ENCODE results near the gene MSRB1. TPM values are rescaled to one million over a fixed set of nuclear protein-coding genes. Genes with fewer than 3 reads are reported as not detected.
A peak's percentile ranks its signal among the peaks of the same experiment; 100 is the strongest.

Gene MSRB1
- total and polyA plus RNA-seq, 2 of the 13 experiments (the other 11 are each of a cell fraction or from before 2014, with no cell fraction given), result 32.1 to 75.4 TPM

- TF ChIP-seq, protein P1, sequence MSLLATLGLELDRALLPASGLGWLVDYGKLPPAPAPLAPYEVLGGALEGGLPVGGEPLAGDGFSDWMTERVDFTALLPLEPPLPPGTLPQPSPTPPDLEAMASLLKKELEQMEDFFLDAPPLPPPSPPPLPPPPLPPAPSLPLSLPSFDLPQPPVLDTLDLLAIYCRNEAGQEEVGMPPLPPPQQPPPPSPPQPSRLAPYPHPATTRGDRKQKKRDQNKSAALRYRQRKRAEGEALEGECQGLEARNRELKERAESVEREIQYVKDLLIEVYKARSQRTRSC (CRISPR knock-in tag; IDR thresholded peaks at IDR 0.05; ENCODE audit: low read depth), result no peak
- TF ChIP-seq ADNP (CRISPR knock-in tag; IDR thresholded peaks at IDR 0.05) (no peak), U2AF1 (optimal IDR thresholded peaks at IDR 0.05; ENCODE audit: low read depth, low read length) (no peak), SMARCC2 (IDR thresholded peaks at IDR 0.05) (no peak), GATAD2A (CRISPR knock-in tag; IDR thresholded peaks at IDR 0.05) (no peak), ZBTB3 (CRISPR knock-in tag; IDR thresholded peaks at IDR 0.05; ENCODE audit: borderline replicate concordance, low read depth) (no peak), KAT7 (CRISPR knock-in tag; IDR thresholded peaks at IDR 0.05; ENCODE audit: borderline replicate concordance) (peak; percentile 80; the same call in 1 of the 2 replicates), ZNF12 (CRISPR knock-in tag; IDR thresholded peaks at IDR 0.05) (no peak), DR1 (CRISPR knock-in tag; IDR thresholded peaks at IDR 0.05) (peak; percentile 96), PAWR (CRISPR knock-in tag; IDR thresholded peaks at IDR 0.05; ENCODE audit: borderline replicate concordance) (no peak), EHMT2 (IDR thresholded peaks at IDR 0.05; ENCODE audit: borderline replicate concordance, low read depth, low read length) (no peak), ZNF660 (CRISPR knock-in tag; IDR thresholded peaks at IDR 0.05; ENCODE audit: borderline replicate concordance, low read depth) (no peak), NR2F6 (IDR thresholded peaks at IDR 0.05) (no peak), NR2F6 (CRISPR knock-in tag; IDR thresholded peaks at IDR 0.05) (peak; percentile 44; the same call in 1 of the 2 replicates), ZNF547 (CRISPR knock-in tag; IDR thresholded peaks at IDR 0.05) (peak; percentile 93), ZNF432 (CRISPR knock-in tag; IDR thresholded peaks at IDR 0.05; ENCODE audit: borderline replicate concordance) (no peak), GABPA (IDR thresholded peaks at IDR 0.05; ENCODE audit: low read depth, low read length) (peak; percentile 40), GABPA (CRISPR knock-in tag; IDR thresholded peaks at IDR 0.05; ENCODE audit: low read depth) (peak; percentile 84), NR2F1 (CRISPR knock-in tag; IDR thresholded peaks at IDR 0.05) (no peak), ZNF556 (CRISPR knock-in tag; IDR thresholded peaks at IDR 0.05; ENCODE audit: borderline replicate concordance) (no peak), SETDB1 (CRISPR knock-in tag; IDR thresholded peaks at IDR 0.05; ENCODE audit: borderline replicate concordance) (no peak)
- TF ChIP-seq, protein P2, sequence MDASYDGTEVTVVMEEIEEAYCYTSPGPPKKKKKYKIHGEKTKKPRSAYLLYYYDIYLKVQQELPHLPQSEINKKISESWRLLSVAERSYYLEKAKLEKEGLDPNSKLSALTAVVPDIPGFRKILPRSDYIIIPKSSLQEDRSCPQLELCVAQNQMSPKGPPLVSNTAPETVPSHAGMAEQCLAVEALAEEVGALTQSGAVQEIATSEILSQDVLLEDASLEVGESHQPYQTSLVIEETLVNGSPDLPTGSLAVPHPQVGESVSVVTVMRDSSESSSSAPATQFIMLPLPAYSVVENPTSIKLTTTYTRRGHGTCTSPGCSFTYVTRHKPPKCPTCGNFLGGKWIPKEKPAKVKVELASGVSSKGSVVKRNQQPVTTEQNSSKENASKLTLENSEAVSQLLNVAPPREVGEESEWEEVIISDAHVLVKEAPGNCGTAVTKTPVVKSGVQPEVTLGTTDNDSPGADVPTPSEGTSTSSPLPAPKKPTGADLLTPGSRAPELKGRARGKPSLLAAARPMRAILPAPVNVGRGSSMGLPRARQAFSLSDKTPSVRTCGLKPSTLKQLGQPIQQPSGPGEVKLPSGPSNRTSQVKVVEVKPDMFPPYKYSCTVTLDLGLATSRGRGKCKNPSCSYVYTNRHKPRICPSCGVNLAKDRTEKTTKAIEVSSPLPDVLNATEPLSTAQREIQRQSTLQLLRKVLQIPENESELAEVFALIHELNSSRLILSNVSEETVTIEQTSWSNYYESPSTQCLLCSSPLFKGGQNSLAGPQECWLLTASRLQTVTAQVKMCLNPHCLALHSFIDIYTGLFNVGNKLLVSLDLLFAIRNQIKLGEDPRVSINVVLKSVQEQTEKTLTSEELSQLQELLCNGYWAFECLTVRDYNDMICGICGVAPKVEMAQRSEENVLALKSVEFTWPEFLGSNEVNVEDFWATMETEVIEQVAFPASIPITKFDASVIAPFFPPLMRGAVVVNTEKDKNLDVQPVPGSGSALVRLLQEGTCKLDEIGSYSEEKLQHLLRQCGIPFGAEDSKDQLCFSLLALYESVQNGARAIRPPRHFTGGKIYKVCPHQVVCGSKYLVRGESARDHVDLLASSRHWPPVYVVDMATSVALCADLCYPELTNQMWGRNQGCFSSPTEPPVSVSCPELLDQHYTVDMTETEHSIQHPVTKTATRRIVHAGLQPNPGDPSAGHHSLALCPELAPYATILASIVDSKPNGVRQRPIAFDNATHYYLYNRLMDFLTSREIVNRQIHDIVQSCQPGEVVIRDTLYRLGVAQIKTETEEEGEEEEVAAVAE (CRISPR knock-in tag; IDR thresholded peaks at IDR 0.05; ENCODE audit: borderline replicate concordance), result peak; percentile 100
- TF ChIP-seq, protein P3, sequence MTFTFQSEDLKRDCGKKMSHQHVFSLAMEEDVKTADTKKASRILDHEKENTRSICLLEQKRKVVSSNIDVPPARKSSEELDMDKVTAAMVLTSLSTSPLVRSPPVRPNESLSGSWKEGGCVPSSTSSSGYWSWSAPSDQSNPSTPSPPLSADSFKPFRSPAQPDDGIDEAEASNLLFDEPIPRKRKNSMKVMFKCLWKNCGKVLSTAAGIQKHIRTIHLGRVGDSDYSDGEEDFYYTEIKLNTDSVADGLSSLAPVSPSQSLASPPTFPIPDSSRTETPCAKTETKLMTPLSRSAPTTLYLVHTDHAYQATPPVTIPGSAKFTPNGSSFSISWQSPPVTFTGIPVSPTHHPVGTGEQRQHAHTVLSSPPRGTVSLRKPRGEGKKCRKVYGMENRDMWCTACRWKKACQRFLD (CRISPR knock-in tag; IDR thresholded peaks at IDR 0.05; ENCODE audit: borderline replicate concordance), result no peak
- TF ChIP-seq, protein P4, sequence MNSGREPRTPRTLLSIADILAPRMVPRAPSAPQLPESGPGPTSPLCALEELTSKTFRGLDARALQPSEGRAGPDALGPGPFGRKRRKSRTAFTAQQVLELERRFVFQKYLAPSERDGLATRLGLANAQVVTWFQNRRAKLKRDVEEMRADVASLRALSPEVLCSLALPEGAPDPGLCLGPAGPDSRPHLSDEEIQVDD (CRISPR knock-in tag; IDR thresholded peaks at IDR 0.05; ENCODE audit: borderline replicate concordance), result 0 out of 2 replicates have a peak, but pooled peaks have one; percentile 21
Measured at GRCh38 chr16:1964506-1965395, 21.8 kb upstream of the MSRB1 start, which contains the start of gene RPS2 (continued).

Data from HepG2 (cell line).